HFFc6 (cell line): ENCODE results near the gene ARHGAP19. TPM values are rescaled to one million over a fixed set of nuclear protein-coding genes. Genes with fewer than 3 reads are reported as not detected.

ENCODE experiments used
- DNase-seq: peaks from one replicate; pipeline ENCODE4 v3.0.0-alpha.2; 2018
- H3K27ac Mint-ChIP-seq: 2 replicates; pipeline ENCODE4 v1.8.0; 2020; ENCODE audit warnings: mild to moderate bottlenecking, mixed read lengths
- H3K27me3 Mint-ChIP-seq: 2 replicates; pipeline ENCODE4 v1.8.0; 2021; ENCODE audit warnings: mild to moderate bottlenecking, moderate library complexity, mixed read lengths; ENCODE audit not compliant: insufficient read depth
- H3K36me3 Mint-ChIP-seq: 2 replicates; pipeline ENCODE4 v1.8.0; 2021; ENCODE audit warnings: low read depth, mixed read lengths
- H3K4me1 Mint-ChIP-seq: 2 replicates; pipeline ENCODE4 v1.8.0; 2020; ENCODE audit warnings: low read depth, mixed read lengths
- H3K4me3 Mint-ChIP-seq: 2 replicates; pipeline ENCODE4 v1.8.0; 2020; ENCODE audit warnings: mild to moderate bottlenecking, moderate library complexity, mixed read lengths
- H3K9me3 Mint-ChIP-seq: 2 replicates; pipeline ENCODE4 v1.8.0; 2020; ENCODE audit warnings: mild to moderate bottlenecking, mixed read lengths
- total RNA-seq, 6 experiments: library from RNA; stranded (reverse); fragmentation: NEBNext Ultra II Directional; extraction: Animal tissue kit (Norgen Biotek cat#: 25700); gene quantifications; 2 replicates in 1 of 6; 3 replicates in 5 of 6; pipeline ENCODE4 v1.2.3, GENCODE V29; 2021
- TF ChIP-seq, protein P1 (sequence below): fragments of 200-600 bp; sonication (generic); IDR thresholded peaks from 2 replicates; pipeline ENCODE4 v1.5.0; 2021; ENCODE audit warnings: antibody characterized with exemption, mild to moderate bottlenecking

ARHGAP19 gene
- total RNA-seq, 6 experiments from 2014 or later, result 5.2 to 12.3 (median 10.2) TPM

DNA sequence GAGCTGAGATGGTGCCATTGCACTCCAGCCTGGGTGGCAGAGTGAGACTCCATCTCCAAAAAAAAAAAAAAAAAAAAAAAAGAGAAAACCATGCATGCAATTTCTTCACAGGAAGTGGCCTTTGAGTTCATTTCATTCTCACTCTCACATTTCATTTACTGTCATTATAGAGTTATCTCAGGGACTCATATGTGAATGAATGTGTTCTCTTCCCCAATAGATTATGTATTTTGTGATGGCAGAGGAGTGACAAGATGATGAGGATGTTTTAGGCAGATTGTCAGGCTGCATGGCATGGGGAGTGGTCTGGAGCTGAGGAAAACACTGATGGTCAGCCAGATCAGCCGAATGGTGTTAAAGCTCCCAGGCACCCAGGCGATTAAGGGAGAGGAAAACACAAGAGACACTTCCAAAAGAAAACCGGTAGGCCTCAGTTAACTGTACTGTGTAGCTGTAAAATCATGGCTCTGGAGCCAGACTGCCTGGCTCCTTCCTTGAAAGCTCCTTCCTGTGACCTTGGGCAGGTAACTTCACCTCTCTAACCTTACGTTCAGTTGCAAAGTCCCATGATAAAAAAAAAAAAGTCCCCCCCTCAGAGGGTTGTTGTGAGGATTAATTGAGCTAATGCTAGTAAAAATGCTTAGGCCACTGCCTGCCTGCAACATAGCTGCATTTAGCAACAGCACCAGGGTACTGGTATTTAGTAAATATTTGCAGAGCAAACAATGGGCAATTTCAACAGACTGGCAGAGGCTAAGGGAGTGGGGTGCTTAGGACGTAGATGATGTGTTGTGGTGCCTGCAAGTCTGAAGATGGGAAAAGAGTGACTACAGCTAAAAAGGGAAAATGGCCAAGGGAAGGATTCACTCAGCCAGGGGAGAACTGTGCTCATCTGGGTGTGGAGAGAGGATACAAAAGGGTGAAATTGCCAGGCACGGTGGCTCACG lies 35.2 kb upstream of the ARHGAP19 start:
- peaks cover 22% of the 10 kb centered on the region for H3K4me1 Mint-ChIP-seq
- TF ChIP-seq, protein P1, sequence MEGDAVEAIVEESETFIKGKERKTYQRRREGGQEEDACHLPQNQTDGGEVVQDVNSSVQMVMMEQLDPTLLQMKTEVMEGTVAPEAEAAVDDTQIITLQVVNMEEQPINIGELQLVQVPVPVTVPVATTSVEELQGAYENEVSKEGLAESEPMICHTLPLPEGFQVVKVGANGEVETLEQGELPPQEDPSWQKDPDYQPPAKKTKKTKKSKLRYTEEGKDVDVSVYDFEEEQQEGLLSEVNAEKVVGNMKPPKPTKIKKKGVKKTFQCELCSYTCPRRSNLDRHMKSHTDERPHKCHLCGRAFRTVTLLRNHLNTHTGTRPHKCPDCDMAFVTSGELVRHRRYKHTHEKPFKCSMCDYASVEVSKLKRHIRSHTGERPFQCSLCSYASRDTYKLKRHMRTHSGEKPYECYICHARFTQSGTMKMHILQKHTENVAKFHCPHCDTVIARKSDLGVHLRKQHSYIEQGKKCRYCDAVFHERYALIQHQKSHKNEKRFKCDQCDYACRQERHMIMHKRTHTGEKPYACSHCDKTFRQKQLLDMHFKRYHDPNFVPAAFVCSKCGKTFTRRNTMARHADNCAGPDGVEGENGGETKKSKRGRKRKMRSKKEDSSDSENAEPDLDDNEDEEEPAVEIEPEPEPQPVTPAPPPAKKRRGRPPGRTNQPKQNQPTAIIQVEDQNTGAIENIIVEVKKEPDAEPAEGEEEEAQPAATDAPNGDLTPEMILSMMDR, result no peak
- H3K27me3 Mint-ChIP-seq, result no peaks in the 10 kb centered on the region; the same call in 1 of the 2 replicates
- H3K36me3 Mint-ChIP-seq, result no peaks in the 10 kb centered on the region
- no peak overlapping the region for H3K4me3 Mint-ChIP-seq
- no peak for DNase-seq
- no peaks in the 10 kb centered on the region for H3K9me3 Mint-ChIP-seq
- no peak overlapping the region; the same call in 1 of the 2 replicates for H3K27ac Mint-ChIP-seq

DNA sequence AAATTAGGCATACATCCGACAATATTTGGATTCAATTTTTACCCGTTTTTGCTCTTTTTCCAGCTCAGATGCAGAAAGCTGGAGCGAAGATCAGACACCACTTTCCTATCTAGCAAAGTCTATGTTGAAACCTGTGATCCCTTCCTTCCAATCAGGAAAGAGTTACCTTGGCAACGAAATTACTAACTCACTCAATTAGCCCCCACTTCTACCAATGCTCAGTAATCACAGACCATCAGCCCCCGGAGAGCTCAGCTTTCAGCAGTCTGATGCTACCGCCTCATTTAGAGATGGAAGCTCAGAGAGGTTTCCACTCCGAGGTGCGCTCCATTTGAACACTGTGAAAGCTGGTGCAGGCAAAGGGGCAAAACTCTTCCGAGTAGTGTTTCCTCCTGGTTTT lies 33.3 kb upstream of the ARHGAP19 start:
- Mint-ChIP-seq H3K27ac (no peak overlapping the region), H3K9me3 (no peaks in the 10 kb centered on the region), H3K4me3 (no peak overlapping the region), H3K36me3 (no peaks in the 10 kb centered on the region), H3K27me3 (peaks cover 3% of the 10 kb centered on the region; the same call in 1 of the 2 replicates), H3K4me1 (peaks cover 6% of the 10 kb centered on the region; the same call in 1 of the 2 replicates)
- TF ChIP-seq, protein P1, result no peak
- no peak for DNase-seq

DNA sequence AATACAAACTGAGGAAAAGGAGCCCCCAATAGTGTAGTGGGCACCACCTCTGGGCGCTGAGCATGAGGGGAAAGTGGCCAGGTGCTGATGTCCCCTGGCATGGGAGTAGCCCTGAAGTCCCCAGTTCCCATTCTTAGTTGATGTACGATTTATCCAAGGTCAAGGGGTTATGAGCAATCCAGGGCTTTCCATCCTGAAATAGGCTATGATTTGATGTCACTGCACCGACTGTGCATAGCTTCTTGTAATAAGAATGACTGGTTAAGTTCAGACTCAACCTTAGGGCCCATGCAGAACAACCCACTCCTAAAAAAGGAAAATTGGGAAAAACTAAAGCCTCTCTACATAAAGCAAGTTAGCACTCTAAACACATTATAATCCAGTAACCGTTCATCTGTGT lies 31.1 kb upstream of the ARHGAP19 start:
- H3K27me3 Mint-ChIP-seq, result peaks cover 3% of the 10 kb centered on the region; the same call in 1 of the 2 replicates
- H3K27ac Mint-ChIP-seq, result no peak overlapping the region

DNA sequence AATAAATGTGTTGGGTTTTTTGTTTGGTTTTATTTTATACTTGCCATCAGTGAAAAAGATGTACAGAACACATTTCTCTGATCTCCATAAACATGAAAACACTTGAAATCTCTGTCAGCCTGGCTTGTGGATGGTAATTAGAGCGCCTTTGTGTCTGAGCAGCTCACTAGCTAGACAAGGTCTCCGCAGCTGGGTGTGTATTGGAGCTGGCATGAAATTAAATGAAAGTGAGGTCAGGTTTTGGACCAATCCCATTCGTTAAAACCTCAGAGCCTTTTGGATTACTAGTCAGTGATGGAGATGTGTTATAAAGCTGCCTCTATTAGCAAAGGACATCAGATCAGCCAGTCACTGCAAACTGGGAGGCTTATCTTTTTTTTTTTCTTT lies 29.4 kb upstream of the ARHGAP19 start:
- Mint-ChIP-seq H3K9me3 (no peaks in the 10 kb centered on the region), H3K4me3 (no peak overlapping the region), H3K27me3 (peaks cover 3% of the 10 kb centered on the region), H3K4me1 (peaks cover 12% of the 10 kb centered on the region), H3K27ac (no peak overlapping the region), H3K36me3 (no peaks in the 10 kb centered on the region)
- no peak for DNase-seq
- TF ChIP-seq, protein P1, result no peak

More for the DNA sequence above, 31.1 kb upstream of the ARHGAP19 start:
- H3K36me3 Mint-ChIP-seq, result no peaks in the 10 kb centered on the region
- peaks cover 9% of the 10 kb centered on the region for H3K4me1 Mint-ChIP-seq
- DNase-seq, result no peak
- H3K4me3 Mint-ChIP-seq, result no peak overlapping the region
- no peaks in the 10 kb centered on the region for H3K9me3 Mint-ChIP-seq
- TF ChIP-seq, protein P1, result no peak

DNA sequence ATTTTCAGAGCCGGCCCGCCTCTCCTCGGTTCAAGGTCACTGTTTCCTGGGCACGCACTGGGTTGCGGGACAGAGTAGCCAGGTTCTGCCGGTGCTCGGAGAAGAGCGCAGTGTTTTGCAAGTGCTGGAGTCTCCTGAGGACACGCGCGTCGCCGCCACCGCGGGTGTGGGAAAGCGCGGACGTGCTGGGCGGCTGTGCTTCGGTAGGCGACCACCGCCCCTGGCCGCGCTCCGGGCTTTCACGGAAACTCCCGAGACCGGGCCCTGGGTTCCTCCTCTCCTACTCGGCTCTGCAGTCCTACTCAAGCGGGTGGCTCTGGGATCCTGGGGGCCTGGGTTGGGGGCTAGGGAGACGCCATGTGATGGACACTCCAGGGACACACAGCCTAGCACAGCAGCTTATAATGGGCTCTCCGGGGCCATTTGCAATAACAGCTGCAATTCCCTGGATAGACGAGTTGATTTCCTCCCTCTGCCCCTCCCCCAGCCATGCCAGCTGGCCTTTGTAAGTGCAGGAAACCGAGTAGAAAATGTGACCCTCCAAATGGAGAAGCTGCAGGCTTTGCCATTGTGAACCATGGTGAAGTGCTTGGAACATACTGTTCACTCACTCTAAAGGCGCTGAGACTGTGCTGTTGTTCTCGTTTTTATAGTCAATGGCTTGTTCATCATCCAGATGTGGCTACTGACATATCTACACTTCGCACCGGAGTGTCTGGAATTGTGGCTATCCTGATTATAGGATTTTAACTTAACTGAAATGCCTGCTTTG lies 28.8 kb upstream of the ARHGAP19 start:
- TF ChIP-seq, protein P1, result no peak
- peaks cover 12% of the 10 kb centered on the region for H3K4me1 Mint-ChIP-seq
- H3K27me3 Mint-ChIP-seq, result peaks cover 6% of the 10 kb centered on the region
- peak overlapping the region; percentile 76; the same call in 1 of the 2 replicates for H3K4me3 Mint-ChIP-seq
- no peaks in the 10 kb centered on the region for H3K36me3 Mint-ChIP-seq
- H3K27ac Mint-ChIP-seq, result no peak overlapping the region
- no peak for DNase-seq
- no peaks in the 10 kb centered on the region for H3K9me3 Mint-ChIP-seq
